Lower leg skin (tissue), 3 donors: ENCODE data around the gene HS3ST3A1.

ENCODE experiments used
- POLR2A ChIP-seq, 2 donors: fragments of 450-650 bp; IDR thresholded peaks; one replicate each; pipeline ENCODE4 v1.6.1; 2016 to 2017; ENCODE audit warnings: antibody characterized with exemption in 2 of 2, mild to moderate bottlenecking in 1 of 2, moderate library complexity in 1 of 2
- TF ChIP-seq, protein P1 (sequence below), 3 donors: fragments of 450-650 bp; IDR thresholded peaks; one replicate each; pipeline ENCODE4 v1.5.1; 2016; ENCODE audit warnings: antibody characterized with exemption in 3 of 3, mild to moderate bottlenecking in 3 of 3, moderate library complexity in 2 of 3

DNA sequence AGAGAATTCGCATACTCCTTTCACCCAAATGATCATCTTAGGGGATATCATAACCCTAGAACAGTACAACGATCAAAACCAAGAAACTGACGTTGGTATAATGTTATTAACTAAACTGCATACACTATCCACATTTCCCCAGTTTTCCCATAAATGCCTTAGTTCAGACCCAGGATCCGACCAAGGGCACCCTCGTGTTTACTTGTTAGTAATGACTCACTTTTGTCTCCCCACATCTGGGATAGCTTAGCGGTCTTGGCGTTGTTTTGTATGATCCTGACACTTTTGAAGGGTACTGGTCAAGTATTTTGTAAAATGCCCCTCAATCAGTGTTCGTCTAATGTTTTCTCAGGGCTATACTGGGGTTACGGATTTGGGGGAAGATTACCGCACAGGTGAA lies 8.0 kb downstream of the HS3ST3A1 start:
- TF ChIP-seq, protein P1, sequence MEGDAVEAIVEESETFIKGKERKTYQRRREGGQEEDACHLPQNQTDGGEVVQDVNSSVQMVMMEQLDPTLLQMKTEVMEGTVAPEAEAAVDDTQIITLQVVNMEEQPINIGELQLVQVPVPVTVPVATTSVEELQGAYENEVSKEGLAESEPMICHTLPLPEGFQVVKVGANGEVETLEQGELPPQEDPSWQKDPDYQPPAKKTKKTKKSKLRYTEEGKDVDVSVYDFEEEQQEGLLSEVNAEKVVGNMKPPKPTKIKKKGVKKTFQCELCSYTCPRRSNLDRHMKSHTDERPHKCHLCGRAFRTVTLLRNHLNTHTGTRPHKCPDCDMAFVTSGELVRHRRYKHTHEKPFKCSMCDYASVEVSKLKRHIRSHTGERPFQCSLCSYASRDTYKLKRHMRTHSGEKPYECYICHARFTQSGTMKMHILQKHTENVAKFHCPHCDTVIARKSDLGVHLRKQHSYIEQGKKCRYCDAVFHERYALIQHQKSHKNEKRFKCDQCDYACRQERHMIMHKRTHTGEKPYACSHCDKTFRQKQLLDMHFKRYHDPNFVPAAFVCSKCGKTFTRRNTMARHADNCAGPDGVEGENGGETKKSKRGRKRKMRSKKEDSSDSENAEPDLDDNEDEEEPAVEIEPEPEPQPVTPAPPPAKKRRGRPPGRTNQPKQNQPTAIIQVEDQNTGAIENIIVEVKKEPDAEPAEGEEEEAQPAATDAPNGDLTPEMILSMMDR (IDR thresholded peaks at IDR 0.05), result no peak
- TF ChIP-seq POLR2A (IDR thresholded peaks at IDR 0.05), result no peak
